Measurements from ENCODE around the gene LRRTM1. TPM values are rescaled to one million over a fixed set of nuclear protein-coding genes. Genes with fewer than 3 reads are reported as not detected.

The LRRTM1 gene
- total RNA-seq, 1 donor from 2014 or later, result not detected

- intact Hi-C loops (cut with micrococcal nuclease), result no loop called here
Measured at GRCh38 chr2:80252294-80252986, 52.1 kb downstream of the LRRTM1 start.
